Activated T-helper 1 cell treated with Interleukin-2 at 50 U/mL for 16 hours (primary cell): Measurements from ENCODE around the gene RAB10.
"Not testable (repeated sequence)": the region's sequence is repeated elsewhere in the genome, so short reads cannot be mapped to it uniquely, and the experiment has no call there.

ENCODE experiments used
- DNase-seq: peaks from one replicate; pipeline ENCODE4 v3.0.0-alpha.2; 2020; ENCODE audit warnings: low read depth

The RAB10 gene

GRCh38 chr2:26016012-26016705, 17.7 kb upstream of the RAB10 start:
- DNase-seq, result no peak

- DNase-seq, result not testable (repeated sequence)
Observed at GRCh38 chr2:26016706-26017045, 17.2 kb upstream of the RAB10 start.

- DNase-seq, result no peak
Observed at GRCh38 chr2:26017464-26018183, 16.3 kb upstream of the RAB10 start.

GRCh38 chr2:26018184-26019055, 15.5 kb upstream of the RAB10 start:
- no peak for DNase-seq

- DNase-seq, result no peak
Observed at GRCh38 chr2:26020231-26020640, 13.6 kb upstream of the RAB10 start.

GRCh38 chr2:26024260-26024659, 9.6 kb upstream of the RAB10 start:
- DNase-seq, result no peak

GRCh38 chr2:26025509-26025908, 8.4 kb upstream of the RAB10 start:
- no peak for DNase-seq

GRCh38 chr2:26028083-26028482, 5.8 kb upstream of the RAB10 start:
- DNase-seq, result not testable (repeated sequence)

GRCh38 chr2:26032586-26033269, 1.2 kb upstream of the RAB10 start:
- not testable (repeated sequence) for DNase-seq

GRCh38 chr2:26033270-26033817, 540 bp upstream of the RAB10 start:
- DNase-seq, result no peak

GRCh38 chr2:26034637-26034992, 731 bp downstream of the RAB10 start:
- DNase-seq, result no peak

- DNase-seq, result no peak
Observed at GRCh38 chr2:26035090-26035743, 1.3 kb downstream of the RAB10 start.

GRCh38 chr2:26039603-26040323, 5.9 kb downstream of the RAB10 start:
- no peak for DNase-seq

GRCh38 chr2:26043109-26043508, 9.2 kb downstream of the RAB10 start:
- DNase-seq, result no peak

GRCh38 chr2:26043862-26044696, 10.2 kb downstream of the RAB10 start:
- no peak for DNase-seq

- DNase-seq, result no peak
Observed at GRCh38 chr2:26048791-26049190, 14.9 kb downstream of the RAB10 start.

GRCh38 chr2:26049641-26050040, 15.8 kb downstream of the RAB10 start:
- DNase-seq, result no peak

GRCh38 chr2:26052740-26053139, 18.9 kb downstream of the RAB10 start:
- DNase-seq, result no peak

GRCh38 chr2:26054598-26055348, 20.9 kb downstream of the RAB10 start:
- no peak for DNase-seq
